Mucosa of stomach (tissue), 1 donor: Measurements from ENCODE around the gene NKD2.
"Not testable (repeated sequence)": the region's sequence is repeated elsewhere in the genome, so short reads cannot be mapped to it uniquely, and the experiment has no call there.

Experiments used
- H3K27me3 ChIP-seq: one replicate; pipeline ENCODE4 v1.7.0; 2013; ENCODE audit warnings: mild to moderate bottlenecking, low read length; ENCODE audit not compliant: control insufficient read depth, insufficient read depth
- H3K36me3 ChIP-seq: one replicate; pipeline ENCODE4 v1.7.0; 2013; ENCODE audit warnings: low read length; ENCODE audit not compliant: control insufficient read depth, insufficient read depth
- H3K4me1 ChIP-seq: one replicate; pipeline ENCODE4 v1.7.0; 2013; ENCODE audit warnings: mild to moderate bottlenecking, low read length; ENCODE audit not compliant: control insufficient read depth, insufficient read depth
- H3K4me3 ChIP-seq: one replicate; pipeline ENCODE4 v1.7.0; 2013; ENCODE audit warnings: low read length
- H3K9ac ChIP-seq: one replicate; pipeline ENCODE4 v1.7.0; 2013; ENCODE audit warnings: mild to moderate bottlenecking, low read length, moderate library complexity
- H3K9me3 ChIP-seq: one replicate; pipeline ENCODE4 v1.7.0; 2013; ENCODE audit warnings: mild to moderate bottlenecking, low read length, moderate library complexity; ENCODE audit not compliant: control insufficient read depth
- donor health status: Pancreatic carcinoma.

The NKD2 gene

DNA sequence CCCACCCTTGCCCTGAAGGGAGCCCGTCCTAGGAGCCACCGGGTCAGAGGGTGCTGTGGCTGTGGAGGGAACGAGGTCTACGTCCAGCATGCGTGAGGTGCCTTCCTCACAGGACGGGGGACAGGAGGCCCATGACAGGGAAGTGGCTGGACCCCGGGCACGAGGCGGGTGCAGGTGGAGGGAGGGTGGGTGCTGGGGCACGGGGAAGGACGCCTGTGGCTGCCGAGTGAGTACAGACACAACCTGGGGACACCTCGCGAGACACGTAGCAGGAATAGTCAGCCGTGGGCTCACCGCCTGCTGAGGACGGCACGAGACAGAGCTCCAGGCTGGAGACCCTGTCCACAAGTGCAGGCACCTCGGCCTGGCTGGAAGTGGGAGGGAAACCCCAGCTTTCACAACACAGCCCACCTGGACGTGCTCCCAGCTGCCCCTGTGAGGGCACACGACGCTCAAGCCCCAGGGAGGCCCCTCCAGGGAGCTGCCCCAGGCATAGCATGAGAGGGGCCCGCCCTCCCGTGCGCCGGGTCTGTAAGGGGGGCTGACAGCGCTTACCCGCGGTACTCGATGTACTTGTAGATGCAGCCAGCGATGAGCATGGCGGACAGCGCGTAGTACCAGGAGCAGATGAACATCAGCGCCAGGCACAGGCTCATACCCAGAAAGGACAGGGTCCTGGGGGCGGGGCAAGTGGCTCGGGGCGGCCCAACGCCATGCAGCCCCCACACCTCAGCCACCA lies 66.4 kb downstream of the NKD2 start:
- Histone ChIP-seq H3K9ac (no peak overlapping the region), H3K27me3 (no peaks in the 10 kb centered on the region), H3K9me3 (no peaks in the 10 kb centered on the region), H3K36me3 (no peaks in the 10 kb centered on the region), H3K4me3 (no peak overlapping the region), H3K4me1 (no peaks in the 10 kb centered on the region)

DNA sequence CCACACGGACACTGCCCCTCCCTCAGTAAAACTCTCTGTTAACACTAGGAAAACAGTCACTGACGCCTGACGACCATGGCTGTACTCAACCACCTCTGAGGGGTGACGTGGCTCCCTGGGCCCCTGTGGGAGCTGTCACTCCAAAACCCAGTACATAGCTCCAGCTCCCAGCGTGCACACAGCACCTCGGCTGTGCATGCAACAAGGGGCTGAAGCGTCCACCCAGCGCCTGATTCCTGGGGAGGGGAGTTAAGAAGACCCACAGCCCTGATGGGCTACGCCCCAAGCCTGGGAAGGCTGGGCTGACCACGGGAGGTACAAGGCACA lies 66.9 kb downstream of the NKD2 start:
- no peak overlapping the region for H3K4me3 ChIP-seq
- no peaks in the 10 kb centered on the region for H3K36me3 ChIP-seq

DNA sequence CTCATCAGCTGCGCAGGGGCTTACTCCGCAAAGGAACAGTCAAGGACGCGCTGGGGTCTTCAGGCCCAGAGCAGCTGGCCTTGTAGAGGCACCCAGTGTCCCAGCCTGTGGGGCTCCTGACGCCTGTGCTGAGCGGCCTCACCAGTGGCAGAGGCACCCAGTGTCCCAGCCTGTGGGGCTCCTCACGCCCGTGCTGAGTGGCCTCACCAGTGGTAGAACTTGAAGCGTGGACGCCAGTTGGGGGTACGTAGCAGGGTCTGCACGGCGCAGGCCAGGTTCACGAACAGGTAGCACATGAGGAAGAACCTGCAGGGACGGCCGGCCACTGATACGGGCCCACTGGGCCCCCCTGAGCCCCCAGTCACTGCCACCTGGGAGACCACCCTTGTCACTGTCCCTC lies 67.3 kb downstream of the NKD2 start:
- no peak overlapping the region for H3K4me3 ChIP-seq
- H3K27me3 ChIP-seq: no peaks in the 10 kb centered on the region
- H3K36me3 ChIP-seq: no peaks in the 10 kb centered on the region
- H3K4me1 ChIP-seq: no peaks in the 10 kb centered on the region
- H3K9ac ChIP-seq: no peak overlapping the region
- no peaks in the 10 kb centered on the region for H3K9me3 ChIP-seq

More for the DNA sequence above, 66.9 kb downstream of the NKD2 start:
- H3K4me1 ChIP-seq: no peaks in the 10 kb centered on the region
- H3K27me3 ChIP-seq: no peaks in the 10 kb centered on the region
- no peak overlapping the region for H3K9ac ChIP-seq
- no peaks in the 10 kb centered on the region for H3K9me3 ChIP-seq

DNA sequence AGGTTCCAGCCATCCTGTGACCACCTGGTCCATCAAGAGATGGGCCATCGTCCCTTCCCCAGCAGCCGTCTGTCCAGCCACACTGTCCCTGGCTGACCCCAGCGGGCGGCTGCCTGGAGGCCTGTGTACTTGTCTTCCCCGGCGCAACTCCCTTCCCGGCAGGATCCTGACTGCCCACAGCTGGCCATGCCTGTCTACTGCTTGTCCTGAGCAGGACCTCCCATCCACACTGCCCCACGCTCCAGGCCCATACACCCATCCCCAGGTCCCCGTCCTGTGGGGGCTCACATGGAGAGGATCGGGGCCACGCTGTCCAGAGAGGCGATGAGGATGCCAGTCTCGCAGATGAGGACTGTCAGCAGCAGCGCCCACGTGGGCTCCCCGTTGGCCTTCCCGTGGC lies 67.8 kb downstream of the NKD2 start:
- Histone ChIP-seq H3K36me3 (no peaks in the 10 kb centered on the region), H3K9me3 (no peaks in the 10 kb centered on the region), H3K4me1 (no peaks in the 10 kb centered on the region)

DNA sequence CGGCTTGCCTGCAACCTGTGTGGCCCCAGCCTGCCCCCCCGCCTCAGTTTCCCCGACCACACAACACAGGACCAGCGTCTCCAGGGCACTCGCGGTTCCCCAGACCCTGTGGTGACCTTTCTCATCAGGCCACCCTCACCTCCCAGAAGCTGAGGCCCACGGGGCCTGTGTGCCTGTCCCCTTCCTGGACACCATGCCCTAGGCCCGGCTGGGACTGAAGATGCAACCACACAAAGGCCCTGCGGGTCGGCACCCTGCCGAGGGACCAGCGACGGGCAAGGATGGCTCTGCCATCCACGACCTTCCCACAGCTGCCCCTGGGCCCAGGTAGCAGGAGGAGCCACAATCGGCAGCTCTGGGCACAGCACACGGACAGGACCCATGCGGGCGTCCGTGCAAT lies 68.4 kb downstream of the NKD2 start:
- H3K9me3 ChIP-seq: no peaks in the 10 kb centered on the region
- no peaks in the 10 kb centered on the region for H3K36me3 ChIP-seq
- no peaks in the 10 kb centered on the region for H3K27me3 ChIP-seq
- H3K4me1 ChIP-seq: no peaks in the 10 kb centered on the region
- no peak overlapping the region for H3K9ac ChIP-seq
- no peak overlapping the region for H3K4me3 ChIP-seq

More for the DNA sequence above, 67.8 kb downstream of the NKD2 start:
- Histone ChIP-seq H3K27me3 (no peaks in the 10 kb centered on the region), H3K9ac (no peak overlapping the region), H3K4me3 (no peak overlapping the region)

DNA sequence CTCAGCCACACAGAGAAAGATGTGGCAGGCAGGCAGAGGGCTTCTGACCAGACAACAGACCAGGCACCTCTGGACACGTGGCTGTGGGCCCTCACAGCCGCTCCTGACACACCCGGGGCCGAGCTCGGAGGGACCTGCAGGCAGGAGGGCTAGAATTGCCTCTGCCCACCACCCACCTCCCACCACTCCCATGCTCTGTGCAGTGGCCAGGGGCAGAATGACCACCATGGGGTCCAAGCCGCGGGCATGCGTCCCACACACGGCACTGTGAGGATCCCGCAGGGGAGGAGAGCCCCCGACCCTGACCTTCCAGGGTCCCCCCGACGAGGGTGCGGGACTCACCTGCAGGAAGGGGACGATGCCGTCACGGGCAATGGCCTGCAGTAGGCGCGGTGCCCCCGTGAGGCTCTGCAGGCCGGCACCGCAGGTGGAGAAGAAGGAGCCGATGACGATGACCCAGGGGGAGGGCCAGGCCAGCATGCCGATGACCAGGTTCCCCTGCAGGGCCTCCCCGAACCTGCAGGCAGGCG lies 69.0 kb downstream of the NKD2 start:
- Histone ChIP-seq H3K4me3 (no peak overlapping the region), H3K27me3 (no peaks in the 10 kb centered on the region), H3K36me3 (no peaks in the 10 kb centered on the region), H3K9ac (no peak overlapping the region), H3K4me1 (no peaks in the 10 kb centered on the region), H3K9me3 (no peaks in the 10 kb centered on the region)

- no peaks in the 10 kb centered on the region for H3K36me3 ChIP-seq
Observed at GRCh38 chr5:1078206-1078605, 69.6 kb downstream of the NKD2 start.

GRCh38 chr5:1078851-1079250 lies 70.2 kb downstream of the NKD2 start:
- H3K9ac ChIP-seq: no peak overlapping the region
- H3K27me3 ChIP-seq: no peaks in the 10 kb centered on the region
- H3K9me3 ChIP-seq: no peaks in the 10 kb centered on the region
- H3K36me3 ChIP-seq: no peaks in the 10 kb centered on the region
- H3K4me1 ChIP-seq: no peaks in the 10 kb centered on the region
- H3K4me3 ChIP-seq: no peak overlapping the region

More at GRCh38 chr5:1078206-1078605, 69.6 kb downstream of the NKD2 start:
- Histone ChIP-seq H3K4me3 (no peak overlapping the region), H3K9ac (no peak overlapping the region), H3K9me3 (no peaks in the 10 kb centered on the region), H3K27me3 (no peaks in the 10 kb centered on the region), H3K4me1 (no peaks in the 10 kb centered on the region)

DNA sequence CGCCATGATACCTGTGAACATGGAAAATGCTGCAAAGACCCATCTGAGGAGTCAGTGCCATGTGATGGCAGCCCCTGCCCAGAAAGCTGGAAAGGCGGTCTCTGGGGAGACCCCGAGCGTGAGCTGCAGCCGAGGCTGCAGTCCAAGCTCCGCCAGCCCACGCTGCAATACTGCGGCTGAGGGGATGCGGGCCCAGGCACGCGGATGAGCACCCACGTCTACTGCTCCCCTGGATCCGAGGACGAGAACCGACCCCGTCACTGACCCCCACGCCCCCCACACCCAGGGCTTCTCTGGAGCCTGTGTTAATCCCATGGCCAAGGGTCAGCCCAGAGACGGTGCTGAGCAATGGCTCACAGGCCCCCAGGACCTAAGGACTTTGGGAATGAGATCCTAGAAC lies 70.9 kb downstream of the NKD2 start:
- H3K4me1 ChIP-seq: no peaks in the 10 kb centered on the region
- H3K9me3 ChIP-seq: no peaks in the 10 kb centered on the region
- H3K27me3 ChIP-seq: no peaks in the 10 kb centered on the region
- H3K4me3 ChIP-seq: no peak overlapping the region
- H3K36me3 ChIP-seq: no peaks in the 10 kb centered on the region
- no peak overlapping the region for H3K9ac ChIP-seq

DNA sequence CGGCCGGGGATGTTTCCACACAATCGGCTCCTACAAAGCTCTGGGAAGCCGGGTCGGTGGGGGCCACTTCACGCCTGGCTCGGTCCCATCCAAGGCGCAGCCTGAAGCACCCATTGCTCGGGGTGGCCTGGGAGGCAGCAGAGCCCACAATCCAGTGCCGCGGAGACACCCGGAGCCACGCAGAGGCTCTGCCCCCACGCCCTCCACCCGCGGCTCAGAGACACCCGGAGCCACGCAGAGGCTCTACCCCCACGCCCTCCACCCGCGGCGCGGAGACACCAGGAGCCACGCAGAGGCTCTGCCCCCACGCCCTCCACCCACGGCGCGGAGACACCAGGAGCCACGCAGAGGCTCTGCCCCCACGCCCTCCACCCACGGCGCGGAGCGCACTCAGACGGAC lies 71.4 kb downstream of the NKD2 start:
- no peak overlapping the region for H3K4me3 ChIP-seq
- H3K9ac ChIP-seq: no peak overlapping the region
- H3K9me3 ChIP-seq: no peaks in the 10 kb centered on the region
- no peaks in the 10 kb centered on the region for H3K27me3 ChIP-seq
- H3K36me3 ChIP-seq: no peaks in the 10 kb centered on the region
- H3K4me1 ChIP-seq: no peaks in the 10 kb centered on the region

GRCh38 chr5:1080432-1080831 lies 71.8 kb downstream of the NKD2 start:
- H3K4me1 ChIP-seq: no peaks in the 10 kb centered on the region
- no peak overlapping the region for H3K9ac ChIP-seq
- no peaks in the 10 kb centered on the region for H3K36me3 ChIP-seq
- no peaks in the 10 kb centered on the region for H3K27me3 ChIP-seq
- no peak overlapping the region for H3K4me3 ChIP-seq
- no peaks in the 10 kb centered on the region for H3K9me3 ChIP-seq

DNA sequence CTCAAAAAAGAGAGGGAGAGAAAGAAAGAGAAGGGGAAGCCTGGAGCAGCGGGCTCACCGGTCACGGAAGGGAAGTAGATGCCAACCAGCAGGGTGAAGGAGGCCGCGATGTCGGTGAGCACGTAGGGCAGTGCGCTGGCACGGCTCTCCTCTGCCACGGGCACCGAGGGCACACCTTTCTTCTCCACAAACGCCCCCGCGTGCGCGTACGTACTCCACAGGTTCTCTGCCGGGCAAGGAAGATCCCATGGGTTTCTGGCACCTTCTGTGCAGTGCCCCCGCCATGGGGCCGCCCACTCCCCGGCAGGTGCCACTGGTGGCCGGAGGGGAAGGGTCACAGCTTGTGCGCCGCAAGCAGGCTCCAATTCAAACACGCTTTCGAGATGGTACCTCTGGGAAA lies 72.9 kb downstream of the NKD2 start:
- Histone ChIP-seq H3K4me1 (no peaks in the 10 kb centered on the region), H3K4me3 (no peak overlapping the region), H3K36me3 (peaks cover 4% of the 10 kb centered on the region), H3K27me3 (no peaks in the 10 kb centered on the region), H3K9ac (no peak overlapping the region), H3K9me3 (no peaks in the 10 kb centered on the region)

GRCh38 chr5:1083026-1083425 lies 74.4 kb downstream of the NKD2 start:
- peaks cover 13% of the 10 kb centered on the region for H3K36me3 ChIP-seq
- not testable (repeated sequence) for H3K9ac ChIP-seq, H3K4me1 ChIP-seq, H3K4me3 ChIP-seq, H3K9me3 ChIP-seq, H3K27me3 ChIP-seq
